HG03066 (cell line): ENCODE results near the gene GDPGP1.

Experiments used
- ATAC-seq: cut with Tn5 transposase; IDR thresholded peaks from one replicate; pipeline ENCODE4 v1.9.1; 2021; ENCODE audit warnings: low read depth; ENCODE audit not compliant: unreplicated experiment

The GDPGP1 gene

DNA sequence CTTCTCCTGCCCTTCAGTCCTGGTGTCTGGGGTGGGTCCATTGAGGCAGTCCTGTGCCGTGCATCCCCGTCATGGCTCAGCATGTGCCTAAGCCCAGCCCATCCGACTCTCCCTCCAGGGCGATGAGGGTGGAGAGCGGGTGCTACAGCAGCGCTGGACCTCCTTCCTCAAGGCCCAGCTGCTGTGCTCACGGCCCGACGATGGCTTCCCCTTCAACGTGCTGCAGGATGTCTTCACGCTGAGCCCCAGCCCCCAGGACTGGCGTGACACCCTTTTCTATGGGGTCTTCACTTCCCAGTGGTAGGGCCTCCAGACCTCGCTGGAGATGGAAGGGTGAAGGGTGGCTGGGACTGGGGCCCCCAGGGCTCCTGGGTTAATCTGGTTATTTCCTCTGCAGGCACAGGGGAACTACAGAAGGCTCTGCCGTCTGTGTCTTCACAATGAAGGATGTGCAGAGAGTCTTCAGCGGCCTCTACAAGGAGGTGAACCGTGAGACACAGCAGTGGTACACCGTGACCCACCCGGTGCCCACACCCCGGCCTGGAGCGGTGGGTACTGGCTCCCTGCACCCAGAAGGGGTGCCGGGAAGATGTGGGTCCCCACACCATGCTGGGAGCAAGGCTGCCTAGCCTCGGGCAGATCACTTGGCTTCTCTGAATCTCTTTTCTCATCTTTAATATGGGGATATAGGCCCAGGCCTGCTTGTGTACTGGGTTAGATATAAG, 10.4 kb upstream of the GDPGP1 start:
- no peak for ATAC-seq

DNA sequence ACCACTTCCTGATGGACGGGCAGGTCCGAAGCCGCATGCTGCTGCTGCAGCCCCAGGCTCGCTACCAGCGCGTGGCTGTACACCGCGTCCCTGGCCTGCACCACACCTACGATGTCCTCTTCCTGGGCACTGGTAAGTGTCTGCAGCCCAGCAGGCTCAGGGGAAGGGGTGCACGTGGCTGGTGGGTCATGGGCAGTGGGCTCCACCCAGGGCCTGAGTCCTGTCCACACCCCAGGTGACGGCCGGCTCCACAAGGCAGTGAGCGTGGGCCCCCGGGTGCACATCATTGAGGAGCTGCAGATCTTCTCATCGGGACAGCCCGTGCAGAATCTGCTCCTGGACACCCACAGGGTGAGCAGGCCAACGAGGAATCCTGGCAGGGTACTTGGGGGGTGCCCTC, 9.0 kb upstream of the GDPGP1 start:
- no peak for ATAC-seq

DNA sequence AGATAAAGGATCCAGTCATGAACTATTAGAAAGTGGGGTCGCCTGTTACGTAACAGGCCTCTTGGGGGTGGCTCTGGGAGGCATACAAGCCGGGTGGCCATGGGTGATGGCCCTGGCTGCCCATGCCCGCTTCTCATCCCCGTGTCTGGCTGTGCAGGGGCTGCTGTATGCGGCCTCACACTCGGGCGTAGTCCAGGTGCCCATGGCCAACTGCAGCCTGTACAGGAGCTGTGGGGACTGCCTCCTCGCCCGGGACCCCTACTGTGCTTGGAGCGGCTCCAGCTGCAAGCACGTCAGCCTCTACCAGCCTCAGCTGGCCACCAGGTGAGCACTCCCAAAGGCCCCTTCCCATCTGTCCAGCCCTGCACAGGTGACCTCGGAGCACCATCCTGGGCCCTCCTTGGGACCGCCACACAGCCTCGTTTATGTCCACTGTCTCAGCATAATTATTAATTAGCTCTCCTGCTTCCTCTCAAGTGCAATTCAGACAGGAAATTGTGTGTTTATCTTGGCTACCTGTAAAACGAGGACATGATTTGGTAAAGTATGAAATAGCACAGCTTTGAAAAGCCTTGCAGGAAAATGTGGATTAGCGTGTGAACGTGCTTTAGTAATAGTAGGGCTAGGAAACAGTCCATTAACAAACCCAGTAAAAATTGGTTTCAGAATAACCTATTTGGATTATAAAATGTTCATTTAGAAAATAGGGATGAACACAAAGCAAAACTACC, 8.3 kb upstream of the GDPGP1 start:
- ATAC-seq: no peak

DNA sequence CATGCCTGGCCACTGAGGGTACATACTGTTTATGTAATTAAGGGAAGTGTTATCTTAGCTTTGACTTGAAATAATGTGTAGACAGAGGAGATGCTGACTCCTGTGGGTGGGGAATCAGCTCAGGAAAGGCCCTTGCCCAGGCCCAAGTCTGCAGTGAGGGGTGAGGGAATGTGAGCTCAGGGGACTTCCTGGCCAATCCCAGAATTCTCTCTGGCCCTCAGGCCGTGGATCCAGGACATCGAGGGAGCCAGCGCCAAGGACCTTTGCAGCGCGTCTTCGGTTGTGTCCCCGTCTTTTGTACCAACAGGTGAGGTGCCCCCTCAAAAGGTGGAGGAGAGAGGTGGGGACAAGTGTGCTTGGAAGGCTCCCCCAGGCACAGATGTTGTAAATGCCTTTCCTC, 6.7 kb upstream of the GDPGP1 start:
- ATAC-seq: no peak

DNA sequence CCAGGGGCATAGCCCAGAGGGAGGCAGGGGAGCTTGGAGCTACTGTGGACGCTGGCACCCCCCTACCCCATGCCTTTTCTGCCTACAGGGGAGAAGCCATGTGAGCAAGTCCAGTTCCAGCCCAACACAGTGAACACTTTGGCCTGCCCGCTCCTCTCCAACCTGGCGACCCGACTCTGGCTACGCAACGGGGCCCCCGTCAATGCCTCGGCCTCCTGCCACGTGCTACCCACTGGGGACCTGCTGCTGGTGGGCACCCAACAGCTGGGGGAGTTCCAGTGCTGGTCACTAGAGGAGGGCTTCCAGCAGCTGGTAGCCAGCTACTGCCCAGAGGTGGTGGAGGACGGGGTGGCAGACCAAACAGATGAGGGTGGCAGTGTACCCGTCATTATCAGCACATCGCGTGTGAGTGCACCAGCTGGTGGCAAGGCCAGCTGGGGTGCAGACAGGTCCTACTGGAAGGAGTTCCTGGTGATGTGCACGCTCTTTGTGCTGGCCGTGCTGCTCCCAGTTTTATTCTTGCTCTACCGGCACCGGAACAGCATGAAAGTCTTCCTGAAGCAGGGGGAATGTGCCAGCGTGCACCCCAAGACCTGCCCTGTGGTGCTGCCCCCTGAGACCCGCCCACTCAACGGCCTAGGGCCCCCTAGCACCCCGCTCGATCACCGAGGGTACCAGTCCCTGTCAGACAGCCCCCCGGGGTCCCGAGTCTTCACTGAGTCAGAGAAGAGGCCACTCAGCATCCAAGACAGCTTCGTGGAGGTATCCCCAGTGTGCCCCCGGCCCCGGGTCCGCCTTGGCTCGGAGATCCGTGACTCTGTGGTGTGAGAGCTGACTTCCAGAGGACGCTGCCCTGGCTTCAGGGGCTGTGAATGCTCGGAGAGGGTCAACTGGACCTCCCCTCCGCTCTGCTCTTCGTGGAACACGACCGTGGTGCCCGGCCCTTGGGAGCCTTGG, 5.9 kb upstream of the GDPGP1 start:
- ATAC-seq: no peak

DNA sequence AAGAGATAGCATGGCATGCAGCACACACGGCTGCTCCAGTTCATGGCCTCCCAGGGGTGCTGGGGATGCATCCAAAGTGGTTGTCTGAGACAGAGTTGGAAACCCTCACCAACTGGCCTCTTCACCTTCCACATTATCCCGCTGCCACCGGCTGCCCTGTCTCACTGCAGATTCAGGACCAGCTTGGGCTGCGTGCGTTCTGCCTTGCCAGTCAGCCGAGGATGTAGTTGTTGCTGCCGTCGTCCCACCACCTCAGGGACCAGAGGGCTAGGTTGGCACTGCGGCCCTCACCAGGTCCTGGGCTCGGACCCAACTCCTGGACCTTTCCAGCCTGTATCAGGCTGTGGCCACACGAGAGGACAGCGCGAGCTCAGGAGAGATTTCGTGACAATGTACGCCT, 5.0 kb upstream of the GDPGP1 start:
- ATAC-seq: no peak

DNA sequence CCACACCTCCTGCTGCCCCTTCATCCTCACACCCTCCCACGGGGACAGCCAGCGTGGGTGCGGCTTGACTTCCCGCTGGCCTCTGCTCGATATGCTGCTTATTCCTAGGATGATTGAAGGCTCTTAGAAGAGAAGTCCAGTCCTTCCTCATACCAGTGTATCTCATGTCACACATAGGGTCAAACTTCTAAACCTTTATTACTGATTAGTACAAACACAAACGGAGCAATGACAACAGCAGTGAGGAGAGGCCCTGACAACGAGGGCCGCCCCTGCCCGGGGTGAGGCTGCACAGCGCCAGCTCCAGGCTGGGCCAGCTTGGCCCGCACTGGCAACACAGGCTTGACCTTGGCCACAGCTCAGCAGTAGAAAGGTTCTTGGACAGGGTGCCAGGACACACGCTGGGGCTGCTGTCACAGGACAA, 3.9 kb upstream of the GDPGP1 start:
- no peak for ATAC-seq

DNA sequence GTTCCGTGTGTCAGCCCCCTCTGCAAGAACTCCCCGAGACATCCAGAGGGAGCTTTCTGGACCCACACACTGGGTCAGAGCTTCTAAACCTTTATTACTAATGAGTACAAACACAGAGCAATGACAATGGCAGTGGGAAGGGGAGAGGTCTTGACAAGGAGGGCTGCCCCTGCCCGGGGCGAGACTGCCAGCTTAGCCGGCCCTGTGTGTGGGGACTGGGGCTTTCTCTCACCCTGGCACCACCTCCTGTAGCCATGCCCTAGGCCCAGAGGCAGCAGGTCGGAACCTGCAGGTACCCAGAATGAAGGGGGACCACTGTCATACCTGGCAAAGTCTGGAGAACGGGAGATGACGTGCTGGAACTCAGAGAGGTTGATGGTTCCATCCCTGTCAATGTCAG, 3.4 kb upstream of the GDPGP1 start:
- ATAC-seq: no peak

DNA sequence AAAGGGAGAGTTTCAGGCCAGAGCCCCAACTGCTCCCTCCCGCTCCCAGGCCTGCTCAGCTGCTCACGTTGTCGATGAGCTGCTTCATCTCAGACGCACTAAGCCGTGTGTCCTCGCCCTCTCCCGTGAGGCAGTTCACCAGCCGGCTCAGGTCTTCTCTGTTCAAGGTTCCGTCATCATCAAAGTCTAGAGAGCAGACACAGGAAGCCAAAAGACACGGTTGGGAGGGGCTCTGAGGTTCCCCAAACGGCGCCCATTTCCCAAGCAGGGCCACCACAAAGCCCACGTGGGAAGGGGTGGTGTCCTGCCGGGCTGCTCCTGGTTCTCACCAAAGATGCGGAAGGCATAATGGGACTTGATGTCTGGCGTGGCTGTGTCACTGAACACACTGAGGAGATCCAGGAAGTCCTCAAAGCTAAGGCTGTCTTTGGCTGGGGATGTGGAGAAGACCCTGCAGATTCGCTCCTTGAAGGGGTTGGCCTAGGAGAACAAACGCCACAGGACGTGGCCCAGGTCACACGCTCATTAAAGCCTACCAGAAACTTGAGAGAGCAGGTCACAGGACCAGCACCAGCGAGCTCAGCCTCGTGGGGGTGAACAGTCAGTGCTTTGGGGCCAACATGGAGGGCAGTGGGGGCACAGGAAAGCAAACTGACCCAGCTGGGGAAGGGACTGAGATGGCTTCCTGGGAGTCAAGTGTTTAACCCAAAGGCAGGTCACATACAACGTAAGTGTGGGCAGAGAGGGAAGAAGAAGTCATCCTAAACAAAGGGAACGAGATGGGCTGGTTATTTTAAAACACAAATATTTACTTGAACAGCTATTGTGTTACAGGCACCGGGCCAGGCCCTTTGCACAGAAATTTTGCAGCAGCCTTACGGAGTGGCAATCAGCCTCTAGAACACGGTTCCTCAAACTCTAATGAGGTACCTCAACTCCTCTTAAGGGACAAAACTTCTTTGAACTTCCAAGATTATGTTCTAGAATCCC, 2.7 kb upstream of the GDPGP1 start:
- ATAC-seq: no peak

DNA sequence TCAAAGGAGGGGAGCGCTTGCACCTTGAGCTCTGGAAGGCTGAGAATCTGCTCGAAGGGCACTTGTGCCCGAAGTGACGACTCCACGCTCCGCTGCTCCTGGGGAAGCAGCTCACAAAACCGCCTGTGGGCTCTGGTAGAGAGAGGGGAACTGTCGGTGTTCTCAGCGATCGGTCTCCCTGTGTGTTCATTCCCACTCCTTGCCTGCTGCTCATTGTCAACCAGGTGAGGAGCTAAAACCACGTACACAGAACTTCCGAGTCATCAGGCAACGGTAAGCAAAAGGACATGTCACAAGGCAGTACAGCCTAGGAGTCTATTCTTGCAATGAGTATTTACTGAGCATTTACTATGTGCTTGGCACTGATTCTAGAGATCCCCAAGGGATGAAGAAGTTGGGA, 1.8 kb upstream of the GDPGP1 start:
- ATAC-seq: no peak

DNA sequence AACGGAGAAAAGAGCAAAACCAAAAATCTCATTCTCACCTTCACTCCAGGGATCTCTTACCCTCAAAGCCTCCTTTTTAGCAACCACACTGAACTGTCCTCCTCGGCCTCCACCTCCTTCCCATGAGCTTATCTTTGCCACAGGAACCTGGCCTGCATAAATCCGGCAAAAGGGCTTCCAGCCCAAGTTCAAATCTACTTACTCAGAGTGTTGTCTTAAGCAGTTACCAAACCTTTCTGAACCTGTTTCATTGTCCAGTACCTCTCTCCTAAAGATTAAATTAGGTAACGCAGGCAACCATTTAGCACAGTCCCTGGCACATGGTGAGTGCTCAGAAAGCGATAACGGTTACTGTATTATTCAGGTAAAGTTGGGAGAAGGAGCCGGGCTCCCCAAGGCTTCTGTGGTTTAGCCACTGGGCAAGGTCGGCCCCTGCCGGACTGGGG, 1.0 kb upstream of the GDPGP1 start:
- no peak for ATAC-seq

DNA sequence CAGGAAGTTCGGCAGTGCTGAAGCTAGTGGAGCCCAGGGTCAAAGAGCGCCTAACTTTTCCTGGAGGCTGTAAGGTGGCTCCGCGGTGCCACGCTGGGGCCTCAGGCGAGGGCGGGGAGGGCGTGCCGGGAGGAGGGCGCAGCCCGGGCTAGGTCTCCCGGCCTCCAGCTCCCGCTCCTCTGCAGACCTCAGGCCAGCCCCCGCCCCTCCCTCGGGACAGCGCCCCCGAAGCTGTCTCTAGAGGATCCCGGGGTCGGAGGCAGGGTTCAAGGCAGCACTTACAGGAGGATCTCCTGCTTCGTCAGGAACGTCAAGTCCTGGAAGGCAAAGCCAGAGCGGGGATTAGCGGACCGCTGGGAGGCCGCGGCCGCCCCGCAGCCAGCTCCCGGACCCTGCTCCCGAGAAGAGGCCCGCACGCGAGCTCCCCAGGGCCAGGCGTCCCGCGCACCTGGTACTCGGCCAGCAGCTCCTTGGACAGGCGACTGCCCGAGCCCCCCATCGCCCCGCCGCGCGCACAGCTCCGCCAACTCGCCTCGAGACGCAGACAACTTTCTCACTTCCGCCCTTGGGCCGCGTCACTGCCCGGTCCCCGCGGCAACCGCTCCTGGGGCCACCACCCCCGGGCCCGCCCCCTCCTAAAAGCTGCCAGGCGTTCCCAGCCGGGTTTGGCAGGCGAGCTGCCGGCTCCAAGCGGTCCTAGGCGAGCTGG, 468 bp upstream of the GDPGP1 start, which contains the start of gene CIB1:
Gene CIB1 (minus strand): TSS at position 555 of the 709 bp plus-strand sequence. CDS start 56 bp downstream, at position 499.
- peak; percentile 79 for ATAC-seq

DNA sequence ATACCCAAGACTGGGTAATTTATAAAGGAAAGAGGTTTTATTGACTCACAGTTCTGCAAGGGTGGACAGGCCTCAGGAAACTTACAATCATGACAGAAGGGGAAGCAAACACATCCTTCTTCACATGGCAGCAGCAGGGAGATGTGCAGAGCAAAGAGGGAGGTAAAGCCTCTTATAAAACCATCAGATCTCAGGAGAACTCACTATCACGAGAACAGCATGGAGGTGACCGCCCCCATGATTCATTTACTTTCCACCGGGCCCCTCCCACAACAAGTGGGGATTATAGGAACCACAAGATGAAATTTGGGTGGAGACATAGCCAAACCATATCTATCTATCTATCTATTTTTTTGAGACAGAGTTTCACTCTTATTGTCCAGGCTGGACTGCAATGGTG, 5.4 kb downstream of the GDPGP1 start:
- no peak for ATAC-seq

DNA sequence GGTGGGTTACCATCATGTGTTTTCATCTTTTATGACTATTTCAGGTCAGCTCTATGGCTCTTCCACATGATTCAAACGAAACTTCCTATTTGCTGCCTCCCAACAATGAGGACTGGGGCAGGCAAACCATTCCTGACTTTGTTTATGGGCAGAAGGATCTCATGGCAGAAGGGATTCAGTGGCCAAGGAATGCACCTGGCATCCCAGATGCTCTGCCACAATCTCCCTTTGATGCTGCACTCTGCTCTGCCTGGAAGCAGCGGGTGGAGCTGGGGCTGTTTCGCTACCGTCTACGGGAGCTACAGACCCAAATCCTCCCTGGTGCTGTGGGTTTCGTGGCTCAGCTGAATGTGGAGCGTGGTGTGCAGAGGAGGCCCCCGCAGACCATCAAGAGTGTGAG, 6.8 kb downstream of the GDPGP1 start:
- ATAC-seq: no peak

DNA sequence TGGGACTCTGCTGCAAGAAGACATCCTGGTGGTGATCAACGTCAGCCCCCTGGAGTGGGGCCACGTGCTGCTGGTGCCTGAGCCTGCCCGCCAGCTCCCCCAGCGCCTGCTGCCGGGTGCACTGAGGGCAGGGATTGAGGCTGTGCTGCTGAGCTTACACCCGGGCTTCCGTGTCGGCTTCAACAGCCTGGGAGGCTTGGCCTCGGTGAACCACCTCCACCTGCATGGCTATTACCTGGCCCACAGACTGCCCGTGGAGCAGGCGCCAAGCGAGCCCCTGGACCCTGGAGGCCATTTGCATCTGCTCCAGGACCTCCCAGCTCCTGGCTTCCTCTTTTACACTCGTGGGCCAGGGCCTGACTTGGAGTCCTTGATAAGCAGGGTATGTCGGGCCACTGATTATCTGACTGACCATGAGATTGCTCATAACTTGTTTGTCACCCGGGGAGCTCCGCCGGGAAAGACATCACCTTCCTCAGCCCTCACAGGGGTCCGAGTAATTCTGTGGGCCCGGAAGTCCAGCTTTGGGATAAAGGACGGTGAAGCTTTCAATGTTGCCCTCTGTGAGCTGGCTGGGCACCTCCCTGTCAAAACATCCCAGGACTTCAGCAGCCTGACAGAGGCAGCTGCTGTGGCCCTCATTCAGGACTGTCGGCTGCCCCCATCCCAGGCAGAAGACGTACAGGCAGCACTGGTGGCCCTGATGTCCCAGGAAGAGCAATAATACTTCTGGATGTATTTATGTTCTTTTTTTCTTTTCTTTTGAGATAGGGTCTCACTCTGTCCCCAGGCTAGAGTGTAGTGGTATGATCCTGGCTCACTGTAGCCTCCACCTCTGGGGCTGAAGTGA, 7.6 kb downstream of the GDPGP1 start:
- no peak for ATAC-seq

DNA sequence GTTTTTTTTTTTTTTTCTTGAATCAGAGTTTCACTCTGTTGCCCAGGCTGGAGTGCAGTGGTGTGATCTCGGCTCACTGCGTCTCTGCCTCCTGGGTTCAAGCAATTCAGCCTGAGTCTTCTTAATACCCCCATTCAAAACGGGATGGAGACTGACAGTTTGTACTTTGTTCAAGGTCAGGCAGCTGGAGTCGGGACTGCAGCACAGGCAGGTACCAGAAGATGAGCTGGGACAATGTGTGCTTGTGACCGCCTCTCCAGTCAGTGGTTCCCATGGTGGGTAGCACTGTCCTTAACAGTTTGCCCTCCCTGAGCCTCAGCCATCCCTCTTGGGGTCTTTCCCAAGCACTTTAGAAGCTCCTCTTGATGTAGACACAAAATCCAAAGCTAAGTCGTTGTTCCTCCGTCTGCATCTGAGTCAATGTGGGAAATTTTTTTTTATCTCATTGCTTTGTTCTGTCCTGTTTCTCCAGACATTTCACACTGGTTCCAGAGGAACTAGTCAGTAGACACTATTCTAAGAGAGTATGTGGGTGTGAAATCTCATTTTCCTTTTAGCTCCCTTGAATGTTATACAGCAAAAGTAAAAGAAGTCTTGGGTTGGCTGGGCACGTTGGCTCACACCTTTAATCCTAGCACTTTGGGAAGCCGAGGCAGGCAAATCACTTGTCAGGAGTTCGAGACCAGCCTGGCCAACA, 10.1 kb downstream of the GDPGP1 start:
- ATAC-seq: no peak

DNA sequence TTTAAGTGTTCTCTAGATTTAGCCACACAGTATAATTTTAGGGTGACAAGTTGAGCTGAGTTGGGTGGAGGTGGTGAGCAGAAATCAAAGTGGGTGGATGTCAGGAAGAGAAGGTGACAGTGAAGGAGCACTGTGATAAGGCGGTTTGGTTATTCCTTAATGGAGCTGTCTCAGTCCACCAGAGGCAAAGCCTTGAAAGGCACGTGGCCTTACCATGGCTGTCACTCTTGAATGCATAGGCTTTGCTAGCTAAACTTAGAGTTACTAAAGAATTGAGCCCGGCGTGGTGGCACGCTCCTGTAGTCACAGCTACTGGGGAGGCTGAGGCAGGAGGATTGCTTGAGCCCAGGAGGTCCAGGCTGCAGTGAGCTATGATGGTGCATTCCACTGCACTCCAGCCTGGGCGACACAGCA, 14.8 kb downstream of the GDPGP1 start:
- ATAC-seq: no peak
